Breast epithelium (tissue), 3 donors: Measurements from ENCODE around the gene CNGA4.

ENCODE experiments used
- CTCF ChIP-seq, 3 donors: fragments of 450-650 bp; IDR thresholded peaks; one replicate each; pipeline ENCODE4 v1.5.1; 2016 to 2017; ENCODE audit warnings: antibody characterized with exemption in 3 of 3, mild to moderate bottlenecking in 3 of 3, moderate library complexity in 3 of 3
- POLR2AphosphoS5 ChIP-seq, 3 donors: sonication (generic); formaldehyde crosslinking; IDR thresholded peaks; one replicate each; pipeline ENCODE4 v1.6.1; 2017; ENCODE audit warnings: antibody characterized with exemption in 3 of 3

GRCh38 chr11:6237266-6237665 lies 1.6 kb upstream of the CNGA4 start:
- no peak for TF ChIP-seq CTCF (IDR thresholded peaks at IDR 0.05)
- TF ChIP-seq POLR2AphosphoS5 (IDR thresholded peaks at IDR 0.05) = no peak
